ENCODE results near the gene RAMP3.
"Not testable (repeated sequence)": the region's sequence is repeated elsewhere in the genome, so short reads cannot be mapped to it uniquely, and the experiment has no call there.

Gene RAMP3

GRCh38 chr7:45199506-45199905 is 41.9 kb downstream of the RAMP3 start:
- no peak overlapping the region for H3K4me3 ChIP-seq (replicated peaks; ENCODE audit: low read depth, low read length)
- DNase-seq (ENCODE audit: extremely low read depth, low read depth), result no peak
- TF ChIP-seq CTCF (IDR thresholded peaks at IDR 0.05; ENCODE audit: low read depth, low read length, missing control alignments), result no peak

- TF ChIP-seq CTCF (IDR thresholded peaks at IDR 0.05; ENCODE audit: low read depth, low read length, missing control alignments), result no peak
- no peak for DNase-seq (ENCODE audit: extremely low read depth, low read depth)
- H3K4me3 ChIP-seq (replicated peaks; ENCODE audit: low read depth, low read length), result no peak overlapping the region
Measured at GRCh38 chr7:45202625-45203024, 45.0 kb downstream of the RAMP3 start.

GRCh38 chr7:45203036-45203435 is 45.4 kb downstream of the RAMP3 start:
- no peak overlapping the region for H3K4me3 ChIP-seq (replicated peaks; ENCODE audit: low read depth, low read length)
- TF ChIP-seq CTCF (IDR thresholded peaks at IDR 0.05; ENCODE audit: low read depth, low read length, missing control alignments), result no peak
- no peak for DNase-seq (ENCODE audit: extremely low read depth, low read depth)

- no peak overlapping the region for H3K4me3 ChIP-seq (replicated peaks; ENCODE audit: low read depth, low read length)
- no peak for DNase-seq (ENCODE audit: extremely low read depth, low read depth)
- no peak for TF ChIP-seq CTCF (IDR thresholded peaks at IDR 0.05; ENCODE audit: low read depth, low read length, missing control alignments)
Measured at GRCh38 chr7:45203459-45203858, 45.9 kb downstream of the RAMP3 start.

- DNase-seq (ENCODE audit: extremely low read depth, low read depth), result no peak
- H3K4me3 ChIP-seq (replicated peaks; ENCODE audit: low read depth, low read length), result no peak overlapping the region
- TF ChIP-seq CTCF (IDR thresholded peaks at IDR 0.05; ENCODE audit: low read depth, low read length, missing control alignments), result no peak
Measured at GRCh38 chr7:45203936-45204445, 46.4 kb downstream of the RAMP3 start.

GRCh38 chr7:45206266-45206665 is 48.7 kb downstream of the RAMP3 start:
- not testable (repeated sequence) for DNase-seq (ENCODE audit: extremely low read depth, low read depth)

GRCh38 chr7:45209909-45210308 is 52.3 kb downstream of the RAMP3 start:
- DNase-seq (ENCODE audit: extremely low read depth, low read depth); H3K4me3 ChIP-seq (replicated peaks; ENCODE audit: low read depth, low read length): not testable (repeated sequence)

More at GRCh38 chr7:45206266-45206665, 48.7 kb downstream of the RAMP3 start:
- H3K4me3 ChIP-seq (replicated peaks; ENCODE audit: low read depth, low read length), result not testable (repeated sequence)

GRCh38 chr7:45211066-45211465 is 53.5 kb downstream of the RAMP3 start:
- no peak for DNase-seq (ENCODE audit: extremely low read depth, low read depth)
- H3K4me3 ChIP-seq (replicated peaks; ENCODE audit: low read depth, low read length), result no peak overlapping the region
- TF ChIP-seq CTCF (IDR thresholded peaks at IDR 0.05; ENCODE audit: low read depth, low read length, missing control alignments), result no peak
